Keratinocyte (primary cell): ENCODE data around the gene BLOC1S4. TPM values are rescaled to one million over a fixed set of nuclear protein-coding genes. Genes with fewer than 3 reads are reported as not detected.

ENCODE experiments used
- DNase-seq: peaks from one replicate; pipeline ENCODE4 v3.0.0-alpha.2; 2011; ENCODE audit warnings: low read depth, missing footprints, low spot score
- FAIRE-seq: peaks from 2 replicates; lab custom pipeline; 2011; peaks lifted over from hg19 to GRCh38; lab: Jason Lieb, UNC
- H2AFZ ChIP-seq: 2 replicates; pipeline ENCODE4 v1.6.0; 2012; ENCODE audit warnings: low read length, control low read depth, inconsistent platforms; ENCODE audit not compliant: control insufficient read depth
- H3K27ac ChIP-seq: 2 replicates; pipeline ENCODE4 v1.5.1; 2011; ENCODE audit warnings: low read length; ENCODE audit not compliant: control insufficient read depth, insufficient read depth
- H3K27me3 ChIP-seq: 3 replicates; pipeline ENCODE4 v1.6.0; 2011; ENCODE audit warnings: low read length; ENCODE audit not compliant: control insufficient read depth, insufficient read depth; ENCODE audit errors: extremely low read depth
- H3K36me3 ChIP-seq, 2 experiments: 2 replicates in 1 of 2; 3 replicates in 1 of 2; pipeline ENCODE4 v1.5.1; 2011; ENCODE audit warnings: low read length in 2 of 2, mild to moderate bottlenecking in 1 of 2; ENCODE audit not compliant: control insufficient read depth in 2 of 2, insufficient read depth in 2 of 2; ENCODE audit errors: extremely low read depth in 1 of 2
- H3K4me1 ChIP-seq: 3 replicates; pipeline ENCODE4 v1.5.1; 2011; ENCODE audit warnings: low read length; ENCODE audit not compliant: control insufficient read depth, insufficient read depth; ENCODE audit errors: extremely low read depth
- H3K4me2 ChIP-seq: 3 replicates; pipeline ENCODE4 v1.6.0; 2011; ENCODE audit warnings: low read depth, low read length; ENCODE audit not compliant: control insufficient read depth, insufficient read depth; ENCODE audit errors: extremely low read depth
- H3K4me3 ChIP-seq, 3 experiments: fragments of 200-600 bp in 1 of 3; sonication (generic) in 1 of 3; 2 replicates in 2 of 3; 3 replicates in 1 of 3; pipeline ENCODE4 v1.5.1; 2011 to 2016; ENCODE audit warnings: low read length in 3 of 3, mild to moderate bottlenecking in 3 of 3, control low read depth in 2 of 3, inconsistent platforms in 1 of 3, low read depth in 1 of 3, mixed read lengths in 1 of 3, mixed run types in 1 of 3, moderate library complexity in 1 of 3; ENCODE audit not compliant: control insufficient read depth in 2 of 3, insufficient read depth in 2 of 3; ENCODE audit errors: extremely low read depth in 1 of 3
- H3K79me2 ChIP-seq: 2 replicates; pipeline ENCODE4 v1.6.0; 2012; ENCODE audit warnings: low read length; ENCODE audit not compliant: control insufficient read depth, insufficient read depth
- H3K9ac ChIP-seq: 3 replicates; pipeline ENCODE4 v1.6.0; 2011; ENCODE audit warnings: low read length; ENCODE audit not compliant: control insufficient read depth, insufficient read depth; ENCODE audit errors: extremely low read depth
- H3K9me1 ChIP-seq: 3 replicates; pipeline ENCODE4 v1.6.0; 2011; ENCODE audit warnings: low read length; ENCODE audit not compliant: control insufficient read depth, insufficient read depth; ENCODE audit errors: extremely low read depth
- H3K9me3 ChIP-seq: 2 replicates; pipeline ENCODE4 v1.5.1; 2012; ENCODE audit warnings: low read depth, low read length; ENCODE audit not compliant: control insufficient read depth
- H4K20me1 ChIP-seq: 3 replicates; pipeline ENCODE4 v1.6.0; 2011; ENCODE audit warnings: low read length; ENCODE audit not compliant: control insufficient read depth, insufficient read depth; ENCODE audit errors: extremely low read depth
- EZH2 ChIP-seq: IDR thresholded peaks from one replicate; pipeline ENCODE4 v1.6.1; 2012; ENCODE audit warnings: inconsistent platforms, mild to moderate bottlenecking, low read length, moderate library complexity
- dilution Hi-C: fragments of 300-500 bp; cut with MboI; formaldehyde crosslinking; loops from one replicate; pipeline ENCODE4 v1.7.0; 2020; ENCODE audit warnings: low sequenced_read_pairs; ENCODE audit not compliant: extremely low pct_ligation_motif_present
- polyA plus RNA-seq, 5 experiments: library from polyadenylated mRNA; depleted of rRNA in 3 of 5; stranded (reverse) in 3 of 5; stranded (forward) in 1 of 5; unstranded in 1 of 5; fragments of >200 nt; gene quantifications; 1 replicate in 1 of 5; 2 replicates in 3 of 5; 3 replicates in 1 of 5; pipeline versions ENCODE4 v1.2.1 to v1.2.3, GENCODE V29; 2011 to 2012; ENCODE audit warnings: missing spikeins in 2 of 5, low read depth in 1 of 5, low replicate concordance in 1 of 5
- TF ChIP-seq, protein P1 (sequence below), 3 experiments: IDR thresholded peaks in 1 of 3; conservative IDR thresholded peaks in 1 of 3; optimal IDR thresholded peaks in 1 of 3; 2 replicates in 2 of 3; 3 replicates in 1 of 3; pipeline versions ENCODE3 to v1.5.1; 2011; ENCODE audit warnings: low read length in 3 of 3, mild to moderate bottlenecking in 3 of 3, moderate library complexity in 2 of 3, control low read depth in 1 of 3, inconsistent platforms in 1 of 3; ENCODE audit not compliant: insufficient read depth in 2 of 3; ENCODE audit errors: extremely low read depth in 1 of 3

The BLOC1S4 gene
- polyA plus RNA-seq, 1 donor (not counting 4 experiments of a cell fraction or from before 2014, with no cell fraction given) = 11.7 TPM

DNA sequence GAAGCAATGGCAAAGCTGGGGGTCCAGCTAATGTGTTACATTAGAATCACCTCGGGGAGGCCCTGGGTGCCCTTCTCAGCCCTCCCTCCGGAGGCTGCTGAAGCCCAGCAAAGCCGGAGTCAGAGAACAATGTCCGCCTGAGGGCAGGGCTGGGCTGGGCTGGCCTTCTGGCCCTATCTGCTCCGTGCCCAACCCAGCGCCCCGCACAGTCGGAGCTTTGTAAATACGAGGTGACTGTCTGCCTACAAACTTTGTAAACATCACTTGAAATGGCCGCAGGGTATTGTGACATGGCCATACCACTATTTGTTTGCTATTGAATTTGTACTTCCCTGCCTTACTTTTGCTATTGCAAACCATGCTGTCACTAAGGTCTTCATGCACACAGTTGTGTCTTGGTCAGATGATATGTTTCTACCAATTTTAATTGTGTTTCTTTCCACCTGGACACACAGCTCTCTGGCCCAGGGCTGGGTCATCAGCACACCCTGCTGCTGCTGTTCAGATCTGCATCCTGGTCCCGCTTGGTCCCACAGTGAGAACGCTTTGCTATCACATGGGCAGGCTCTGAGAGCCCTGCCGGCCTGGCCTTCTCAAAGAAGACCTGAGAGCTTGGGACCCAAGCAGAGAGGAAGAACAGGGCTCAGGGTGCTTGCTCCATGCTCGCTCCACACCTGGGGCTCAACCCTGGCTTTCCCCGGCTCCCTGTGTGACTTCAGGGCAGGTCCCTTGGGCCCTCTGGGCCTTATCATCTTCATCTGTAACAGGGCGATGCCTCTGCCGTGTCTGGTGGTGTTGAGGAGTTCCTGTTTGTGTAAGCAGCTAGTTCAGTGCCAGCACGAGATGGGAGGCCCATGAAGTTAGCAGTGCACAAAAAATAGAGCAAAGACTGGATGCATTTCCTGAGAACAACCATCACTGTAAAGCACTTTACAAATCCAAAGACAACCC lies 20.0 kb upstream of the BLOC1S4 start:
- Histone ChIP-seq H3K79me2 (no peaks in the 10 kb centered on the region), H3K27me3 (no peaks in the 10 kb centered on the region), H3K4me2 (peak overlapping the region; percentile 86), H3K4me1 (peaks cover 22% of the 10 kb centered on the region), H3K9me3 (no peaks in the 10 kb centered on the region), H4K20me1 (no peaks in the 10 kb centered on the region), H3K9me1 (no peaks in the 10 kb centered on the region), H3K36me3 (no peaks in the 10 kb centered on the region), H3K9ac (peak overlapping the region; percentile 68), H3K27ac (peak overlapping the region; percentile 72), H2AFZ (peak overlapping the region; percentile 84), H3K4me3 (peak overlapping the region in 2 of 3 experiments; percentile 33 to 36)
- FAIRE-seq (peak; percentile 32), DNase-seq (no peak)
- no peak for TF ChIP-seq EZH2
- TF ChIP-seq, protein P1, sequence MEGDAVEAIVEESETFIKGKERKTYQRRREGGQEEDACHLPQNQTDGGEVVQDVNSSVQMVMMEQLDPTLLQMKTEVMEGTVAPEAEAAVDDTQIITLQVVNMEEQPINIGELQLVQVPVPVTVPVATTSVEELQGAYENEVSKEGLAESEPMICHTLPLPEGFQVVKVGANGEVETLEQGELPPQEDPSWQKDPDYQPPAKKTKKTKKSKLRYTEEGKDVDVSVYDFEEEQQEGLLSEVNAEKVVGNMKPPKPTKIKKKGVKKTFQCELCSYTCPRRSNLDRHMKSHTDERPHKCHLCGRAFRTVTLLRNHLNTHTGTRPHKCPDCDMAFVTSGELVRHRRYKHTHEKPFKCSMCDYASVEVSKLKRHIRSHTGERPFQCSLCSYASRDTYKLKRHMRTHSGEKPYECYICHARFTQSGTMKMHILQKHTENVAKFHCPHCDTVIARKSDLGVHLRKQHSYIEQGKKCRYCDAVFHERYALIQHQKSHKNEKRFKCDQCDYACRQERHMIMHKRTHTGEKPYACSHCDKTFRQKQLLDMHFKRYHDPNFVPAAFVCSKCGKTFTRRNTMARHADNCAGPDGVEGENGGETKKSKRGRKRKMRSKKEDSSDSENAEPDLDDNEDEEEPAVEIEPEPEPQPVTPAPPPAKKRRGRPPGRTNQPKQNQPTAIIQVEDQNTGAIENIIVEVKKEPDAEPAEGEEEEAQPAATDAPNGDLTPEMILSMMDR (optimal IDR thresholded peaks at IDR 0.05 in 1 of 3, IDR thresholded peaks at IDR 0.05 in 1 of 3, conservative IDR thresholded peaks at IDR 0.05 in 1 of 3; ENCODE audit: extremely low read depth in 1 of 3, insufficient read depth in 2 of 3, low read length in 3 of 3) = peak in 1 of 3 experiments; percentile 5
- dilution Hi-C loops = no loop called here

DNA sequence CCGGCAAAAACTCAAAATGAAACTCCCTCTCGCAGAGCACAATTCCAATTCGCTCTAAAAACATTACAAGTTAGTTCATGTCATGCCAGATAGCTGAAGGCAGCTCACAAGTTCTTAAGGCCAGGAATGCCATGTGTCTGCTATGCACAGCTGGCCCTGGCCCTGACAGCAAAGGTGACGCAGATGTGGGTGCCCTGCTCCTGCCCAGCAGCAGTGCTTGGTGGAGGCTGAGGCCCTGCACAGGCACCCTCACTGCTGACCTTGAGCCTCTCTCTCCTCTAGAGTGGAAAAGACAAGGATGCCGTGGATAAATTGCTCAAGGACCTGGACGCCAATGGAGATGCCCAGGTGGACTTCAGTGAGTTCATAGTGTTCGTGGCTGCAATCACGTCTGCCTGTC lies 19.4 kb upstream of the BLOC1S4 start:
- Histone ChIP-seq H3K9ac (peak overlapping the region; percentile 68), H3K36me3 (no peaks in the 10 kb centered on the region), H3K9me3 (no peaks in the 10 kb centered on the region), H2AFZ (peak overlapping the region; percentile 84), H3K27me3 (no peaks in the 10 kb centered on the region), H3K9me1 (no peaks in the 10 kb centered on the region), H3K79me2 (no peaks in the 10 kb centered on the region), H3K4me3 (peak overlapping the region in 2 of 3 experiments; percentile 33 to 36), H3K4me1 (peaks cover 22% of the 10 kb centered on the region), H3K27ac (peak overlapping the region; percentile 72), H4K20me1 (no peaks in the 10 kb centered on the region), H3K4me2 (peak overlapping the region; percentile 86)
- dilution Hi-C loops = no loop called here
- DNase-seq (no peak), FAIRE-seq (no peak)
- no peak for TF ChIP-seq EZH2
- TF ChIP-seq, protein P1 (optimal IDR thresholded peaks at IDR 0.05 in 1 of 3, IDR thresholded peaks at IDR 0.05 in 1 of 3, conservative IDR thresholded peaks at IDR 0.05 in 1 of 3; ENCODE audit: extremely low read depth in 1 of 3, insufficient read depth in 2 of 3, low read length in 3 of 3) = no peak
